GM18868 (cell line): ENCODE results near the gene HEXIM2.
A peak's percentile ranks its signal among the peaks of the same experiment; 100 is the strongest.
"Not testable (repeated sequence)": the region's sequence is repeated elsewhere in the genome, so short reads cannot be mapped to it uniquely, and the experiment has no call there.

Experiments
- ATAC-seq: cut with Tn5 transposase; IDR thresholded peaks from one replicate; pipeline ENCODE4 v1.9.1; 2021; ENCODE audit warnings: mild to moderate bottlenecking, moderate library complexity; ENCODE audit not compliant: unreplicated experiment

Gene HEXIM2

GRCh38 chr17:45161288-45162024 is at the start of gene HEXIM2:
TSS of gene HEXIM2 (plus strand) at chr17:45161875. CDS start at chr17:45162794, 919 bp downstream.
- ATAC-seq = peak; percentile 91

DNA sequence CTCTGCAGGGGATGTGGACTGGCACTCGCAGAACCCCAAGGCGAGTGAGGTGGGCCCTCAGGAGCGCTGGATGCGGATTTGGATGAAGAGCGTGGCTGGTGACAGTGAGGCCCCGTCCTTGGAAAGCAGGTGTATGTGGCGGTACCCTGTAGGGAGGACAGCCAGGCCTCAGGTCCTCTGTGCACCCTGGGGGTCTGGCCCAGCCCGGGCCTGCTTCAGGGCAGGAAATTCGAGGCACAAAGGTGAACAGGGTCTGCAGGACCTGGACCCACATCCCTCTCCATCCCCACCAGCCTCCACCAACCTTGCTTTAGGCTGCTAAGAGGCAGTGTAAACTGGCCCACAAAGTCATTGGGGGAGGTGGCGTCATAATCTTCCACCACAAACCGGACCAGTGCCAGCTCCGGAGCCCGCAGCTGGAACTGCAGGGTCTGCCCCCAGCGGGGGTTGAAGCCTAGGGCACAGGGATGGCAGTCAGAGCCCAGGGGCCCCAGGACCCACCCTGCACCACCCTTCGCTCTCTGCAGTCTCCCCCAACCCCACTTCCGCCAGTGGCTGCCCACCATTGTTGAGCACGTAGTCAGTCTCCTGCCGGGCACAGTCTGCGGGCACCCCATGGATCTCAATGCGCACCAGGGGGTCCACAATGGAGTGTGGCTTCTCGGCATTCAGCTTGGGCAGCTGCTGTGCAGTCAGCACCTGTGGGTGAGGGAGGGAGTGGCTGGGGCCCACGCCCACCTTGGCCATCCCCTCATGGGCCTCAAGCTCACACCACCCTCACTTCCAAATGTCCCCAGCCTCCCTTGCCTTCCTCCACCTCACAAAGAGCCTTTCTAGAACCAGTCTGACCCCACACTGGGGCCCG is 48.9 kb upstream of the HEXIM2 start:
- no peak for ATAC-seq

DNA sequence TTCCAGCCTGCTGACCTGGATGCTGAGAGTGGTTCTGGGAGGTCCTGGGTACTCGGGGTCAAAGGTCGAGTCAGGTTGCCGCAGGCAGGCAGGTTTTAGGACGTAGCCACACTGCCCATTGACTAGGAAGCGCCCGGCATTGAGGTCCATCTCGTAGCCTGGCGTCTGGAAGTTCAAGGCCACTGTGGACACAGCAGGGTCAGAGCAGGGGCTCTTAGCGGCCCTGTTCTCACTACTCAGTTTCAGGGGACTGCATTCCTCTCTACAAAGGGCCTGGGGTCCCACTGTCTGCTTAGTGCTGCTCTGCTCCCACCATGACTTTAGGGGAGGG is 48.3 kb upstream of the HEXIM2 start:
- ATAC-seq = no peak

DNA sequence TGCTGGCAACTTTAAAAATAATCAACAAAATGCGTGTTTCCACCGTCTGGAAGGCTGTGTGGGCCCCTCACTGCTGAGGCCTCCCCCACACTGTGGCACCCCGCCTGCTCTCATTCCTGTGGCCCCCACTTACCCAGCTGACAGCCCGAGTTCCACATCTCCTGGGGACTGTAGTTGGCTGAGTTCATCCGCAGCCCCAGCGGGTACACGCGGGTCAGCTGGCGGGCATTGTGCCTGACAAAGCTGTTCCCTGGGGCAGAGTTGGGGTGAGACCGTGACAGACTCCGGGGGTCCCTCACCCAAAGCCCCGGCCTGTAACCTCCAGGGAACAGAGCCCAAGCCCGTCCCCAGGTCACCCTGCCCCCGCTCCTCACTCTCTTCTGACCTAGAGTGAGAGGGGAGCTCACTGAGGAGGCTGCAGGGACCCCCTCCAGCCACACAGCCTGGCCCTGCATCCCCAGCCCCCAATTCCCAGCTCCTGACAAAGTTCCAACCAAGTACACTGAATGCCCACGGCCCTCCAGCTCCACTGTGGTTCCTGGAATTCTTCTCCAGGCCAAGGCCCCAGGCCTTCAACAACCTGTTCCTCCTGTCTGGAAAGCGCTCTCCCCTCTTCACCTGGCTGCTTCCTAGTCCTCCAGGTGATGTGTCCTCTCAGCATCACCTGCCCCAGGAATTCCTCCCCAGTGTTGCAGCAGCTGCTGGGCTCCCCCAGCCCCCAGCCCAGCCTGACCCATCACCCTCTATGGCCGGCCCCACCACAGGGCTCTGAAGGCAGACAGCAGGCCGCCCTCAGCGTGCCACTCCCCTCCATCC is 47.4 kb upstream of the HEXIM2 start:
- ATAC-seq = no peak

DNA sequence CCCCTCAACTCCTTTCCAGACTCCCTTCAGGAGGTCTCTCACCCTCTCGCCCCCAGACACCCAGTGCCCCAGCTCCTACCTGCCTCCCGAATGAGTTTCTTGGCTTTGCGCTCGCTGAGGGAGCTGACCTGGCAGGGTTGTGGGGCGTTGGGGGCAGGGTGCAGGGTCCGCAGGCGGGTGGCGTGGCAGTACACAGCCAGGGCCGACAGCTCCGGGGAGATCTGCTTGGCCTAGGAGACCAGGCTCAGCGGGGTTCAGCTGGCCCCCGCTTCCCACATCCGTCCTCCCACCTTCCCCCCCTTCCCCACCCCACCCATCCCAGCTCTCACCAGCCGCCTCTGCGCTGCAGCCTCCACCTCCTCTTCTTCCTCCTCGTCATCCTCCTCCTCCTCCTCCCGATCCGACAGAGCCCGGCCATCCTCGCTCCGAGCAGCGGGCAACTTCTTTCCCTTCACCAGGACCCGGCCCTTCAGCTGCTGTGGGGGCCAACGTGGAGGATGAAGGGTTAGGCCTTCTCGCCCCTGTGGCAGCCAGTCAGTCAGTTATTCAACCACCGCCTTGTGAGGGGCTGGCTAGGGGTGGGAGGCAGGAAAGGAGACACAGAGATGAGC is 46.6 kb upstream of the HEXIM2 start:
- no peak for ATAC-seq

DNA sequence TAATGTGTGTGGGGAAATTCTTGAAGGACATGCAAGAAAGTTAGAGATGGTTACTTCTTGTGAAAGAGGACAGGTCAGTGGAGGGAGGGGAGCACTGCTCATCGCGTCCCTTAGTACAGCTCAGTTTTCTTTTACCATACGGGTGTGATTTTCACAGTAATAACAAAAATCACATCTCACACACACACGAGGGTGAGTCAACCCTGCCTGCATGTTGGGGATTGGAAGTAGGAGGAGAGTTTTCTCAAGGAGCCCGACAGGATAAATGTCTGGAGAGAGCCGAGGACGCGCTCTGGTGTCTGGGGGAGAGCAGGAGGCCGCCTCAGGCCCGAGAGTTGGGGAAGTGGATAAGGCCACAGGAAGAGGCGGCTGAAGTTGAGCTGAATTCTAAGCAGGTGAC is 45.8 kb upstream of the HEXIM2 start:
- no peak for ATAC-seq

- ATAC-seq = no peak
Measured at GRCh38 chr17:45116434-45117016, 45.1 kb upstream of the HEXIM2 start.

DNA sequence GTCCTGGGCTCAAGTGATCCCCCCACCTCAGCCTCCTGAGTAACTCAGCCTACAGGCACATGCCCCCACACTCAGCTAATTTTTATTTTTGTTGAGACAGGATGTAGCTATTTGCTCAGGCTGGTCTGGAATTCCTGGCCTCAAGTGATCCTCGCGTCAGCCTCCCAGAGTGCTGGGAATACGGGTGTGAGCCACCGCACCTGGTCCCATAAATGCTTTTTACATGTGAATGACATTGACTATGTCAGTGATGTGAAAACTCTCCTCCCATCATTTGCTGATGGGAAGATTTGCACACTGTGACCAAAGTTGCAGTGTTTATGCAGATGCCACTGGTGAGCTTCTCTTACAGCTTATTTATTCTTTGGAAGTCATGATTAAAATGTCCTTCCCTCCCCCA is 44.3 kb upstream of the HEXIM2 start:
- ATAC-seq = no peak

DNA sequence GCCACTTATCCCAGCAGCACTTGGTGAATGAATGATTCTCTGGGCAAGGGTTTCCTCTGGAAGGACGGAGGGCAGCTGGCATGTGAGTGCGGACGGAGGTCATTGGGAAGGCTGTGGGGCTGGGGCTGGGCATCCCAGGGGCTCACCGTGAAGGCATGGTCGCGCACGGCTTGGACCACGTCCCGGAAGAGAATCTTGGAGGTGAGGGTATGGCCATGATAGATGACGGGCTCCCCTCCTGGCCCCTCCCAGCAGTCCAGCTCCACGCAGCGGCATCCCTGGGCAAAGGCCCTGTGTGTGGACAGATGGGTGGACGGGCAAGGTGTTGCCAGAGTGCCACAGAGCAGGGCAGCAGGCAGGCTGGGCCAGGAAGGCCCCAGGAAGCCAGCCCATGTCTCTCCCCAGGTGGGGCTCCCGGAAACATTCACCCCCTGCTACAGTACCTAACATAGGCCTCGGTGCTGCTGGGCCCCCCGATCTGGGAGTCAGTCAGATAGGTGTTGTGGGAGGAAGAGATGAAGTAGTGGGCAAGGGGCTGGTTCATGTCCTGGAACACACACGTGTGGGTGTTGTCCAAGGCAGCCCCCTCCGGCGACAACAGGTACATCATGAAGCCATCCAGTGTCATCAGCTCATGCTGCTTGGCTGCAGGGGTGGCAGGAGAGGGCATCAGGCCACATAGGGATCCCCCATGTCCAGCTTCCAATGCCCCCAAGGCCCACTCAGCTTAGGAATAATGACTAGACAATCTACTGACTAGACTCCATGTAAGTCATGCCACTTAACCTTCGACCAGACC is 43.6 kb upstream of the HEXIM2 start:
- no peak for ATAC-seq

DNA sequence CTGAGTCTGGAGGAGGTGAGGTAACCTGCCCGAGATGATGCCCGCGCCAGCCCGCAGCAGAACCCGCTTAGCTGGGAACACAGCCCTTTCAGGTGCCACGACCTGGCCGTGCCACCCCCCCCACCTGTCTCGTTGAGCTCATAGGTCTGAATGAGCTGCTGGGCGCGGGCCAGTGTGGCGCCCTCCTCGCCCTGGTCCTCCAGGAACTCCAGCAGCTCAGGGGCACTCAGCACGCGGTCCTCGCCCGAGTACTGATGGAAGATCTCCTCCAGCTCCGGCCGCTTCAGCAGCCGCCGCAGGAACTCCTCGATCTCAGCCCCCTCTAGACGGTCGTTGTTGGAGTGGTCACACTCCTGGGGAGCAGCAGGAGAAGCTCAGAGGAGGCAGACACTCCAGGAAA is 43.0 kb upstream of the HEXIM2 start:
- no peak for ATAC-seq

GRCh38 chr17:45119964-45120363 is 41.7 kb upstream of the HEXIM2 start:
- ATAC-seq = no peak

DNA sequence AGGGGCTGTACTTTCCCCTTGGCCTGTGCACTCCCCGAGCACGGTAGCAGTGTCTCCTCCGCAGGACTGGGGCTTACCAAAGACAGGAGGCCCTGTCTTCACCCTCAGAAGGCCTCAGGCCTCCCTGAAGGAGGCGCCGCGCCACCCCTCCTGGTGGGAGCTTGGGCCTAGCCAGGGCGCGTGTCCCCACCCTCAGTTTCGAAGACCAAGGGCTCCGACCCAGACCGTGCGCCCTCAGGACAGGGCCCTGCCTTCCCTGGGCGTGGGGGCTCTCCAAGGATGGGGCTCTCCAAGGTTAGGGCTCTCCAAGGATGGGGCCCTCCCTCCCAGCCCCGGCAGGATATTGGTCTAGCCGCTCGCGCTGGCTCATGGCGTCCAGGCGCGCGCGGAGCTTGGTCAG is 41.1 kb upstream of the HEXIM2 start:
- ATAC-seq = no peak

- ATAC-seq = no peak
Measured at GRCh38 chr17:45121055-45121454, 40.6 kb upstream of the HEXIM2 start.

DNA sequence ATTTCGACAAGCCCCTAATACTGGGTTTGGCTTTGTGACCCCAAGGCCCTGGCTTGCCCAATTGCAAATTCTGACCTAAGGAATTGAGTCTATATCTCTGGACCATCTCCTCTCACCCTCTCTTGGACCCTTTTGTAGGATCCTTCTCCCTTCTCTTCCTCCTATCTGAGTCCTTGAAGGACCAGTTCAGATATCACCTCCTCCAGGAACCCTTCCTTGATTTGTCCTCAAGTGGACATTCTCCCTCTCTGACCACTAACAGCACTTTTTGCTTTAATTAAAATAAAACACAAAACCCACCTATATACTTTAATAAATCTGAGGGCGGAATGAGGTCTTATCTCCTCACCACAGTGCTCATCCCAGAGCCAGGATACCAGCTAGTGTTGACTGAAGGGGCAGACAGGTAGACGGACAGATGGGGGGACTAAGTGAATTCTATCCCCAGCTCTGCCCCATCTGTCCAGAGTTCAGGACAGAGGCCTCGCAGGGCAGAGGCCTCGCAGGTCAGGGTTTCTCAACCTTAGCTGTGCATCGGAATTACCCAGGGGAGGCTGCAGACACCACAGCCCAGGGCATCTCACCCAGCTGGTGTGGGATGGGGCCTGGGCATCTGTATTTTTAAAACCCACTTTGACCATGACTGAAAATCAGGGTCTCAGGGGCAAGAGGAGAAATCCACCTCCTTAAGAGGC is 38.5 kb upstream of the HEXIM2 start:
- no peak for ATAC-seq

GRCh38 chr17:45123930-45124796 is 37.5 kb upstream of the HEXIM2 start:
- no peak for ATAC-seq

DNA sequence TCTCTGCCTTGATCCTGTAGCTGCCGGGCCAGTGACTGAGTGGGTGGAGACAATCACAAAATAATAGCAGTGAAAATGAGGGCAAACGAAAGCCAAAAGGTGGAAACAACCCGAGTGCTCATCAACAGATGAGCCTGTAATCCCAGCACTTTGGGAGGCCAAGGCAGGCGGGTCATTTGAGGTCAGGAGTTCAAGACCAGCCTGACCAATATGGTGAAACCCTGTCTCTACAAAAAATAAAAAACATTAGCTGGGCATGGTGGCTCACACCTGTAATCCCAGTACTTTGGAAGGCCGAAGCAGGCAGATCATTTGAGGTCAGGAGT is 36.9 kb upstream of the HEXIM2 start:
- not testable (repeated sequence) for ATAC-seq

DNA sequence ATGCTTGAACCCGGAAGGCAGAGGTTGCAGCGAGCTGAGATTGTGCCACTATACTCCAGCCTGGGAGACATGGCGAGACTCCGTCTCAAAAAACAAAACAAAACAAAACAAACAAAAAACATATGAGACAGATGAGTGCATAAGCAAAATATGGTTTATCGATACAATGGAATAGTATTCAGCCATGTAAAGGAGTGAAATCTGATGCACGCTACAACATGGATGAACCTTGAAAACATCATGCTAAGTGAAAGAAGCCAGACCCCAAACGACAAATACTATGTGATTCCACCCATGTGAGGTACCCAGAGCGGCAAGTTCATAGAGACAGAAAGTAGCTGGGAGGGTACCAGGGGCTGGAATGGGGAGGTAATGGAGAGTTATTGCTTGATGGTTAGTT is 36.2 kb upstream of the HEXIM2 start:
- no peak for ATAC-seq

DNA sequence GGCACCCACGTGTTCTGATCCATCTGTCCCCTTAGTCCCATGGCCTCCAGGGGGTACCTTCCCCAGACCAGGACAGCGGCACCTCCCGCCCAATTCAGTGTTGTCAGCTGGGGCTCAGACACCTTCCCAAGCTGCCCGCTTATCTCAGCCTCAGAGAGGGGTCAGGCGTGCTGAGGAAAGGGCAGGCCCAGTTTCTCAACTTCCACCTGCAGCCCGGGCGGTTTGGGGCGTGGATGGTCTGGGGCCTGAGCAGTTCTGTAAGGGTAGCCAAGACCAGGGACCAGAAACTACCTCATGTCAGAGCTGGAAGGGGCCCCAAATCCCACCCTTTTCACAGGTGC is 34.5 kb upstream of the HEXIM2 start:
- no peak for ATAC-seq
